ENCODE data around the gene ZNF236. TPM values are rescaled to one million over a fixed set of nuclear protein-coding genes. Genes with fewer than 3 reads are reported as not detected.

The ZNF236 gene
- total RNA-seq, 1 donor from 2014 or later = 32.5 TPM

- H3K4me3 Mint-ChIP-seq (ENCODE audit: low read depth) = no peak overlapping the region
- DNase-seq (ENCODE audit: low spot score, unreplicated experiment) = no peak
Measured at GRCh38 chr18:76788571-76789317, 33.6 kb upstream of the ZNF236 start.

GRCh38 chr18:76791106-76791505, 31.3 kb upstream of the ZNF236 start:
- Mint-ChIP-seq H3K27ac (no peak overlapping the region), H3K4me3 (ENCODE audit: low read depth) (no peak overlapping the region)
- TF ChIP-seq CTCF (IDR thresholded peaks at IDR 0.05; ENCODE audit: unreplicated experiment) = no peak

More at GRCh38 chr18:76788571-76789317, 33.6 kb upstream of the ZNF236 start:
- no peak for TF ChIP-seq CTCF (IDR thresholded peaks at IDR 0.05; ENCODE audit: unreplicated experiment)
- no peaks in the 10 kb centered on the region for H3K27me3 Mint-ChIP-seq
- H3K9me3 Mint-ChIP-seq (ENCODE audit: low read depth) = peaks cover 18% of the 10 kb centered on the region
- H3K4me1 Mint-ChIP-seq (ENCODE audit: low read depth) = no peaks in the 10 kb centered on the region
- H3K36me3 Mint-ChIP-seq (ENCODE audit: insufficient read depth) = peaks cover 3% of the 10 kb centered on the region
- no peak overlapping the region for H3K27ac Mint-ChIP-seq

GRCh38 chr18:76791642-76792041, 30.7 kb upstream of the ZNF236 start:
- H3K27me3 Mint-ChIP-seq = no peaks in the 10 kb centered on the region
- no peak for TF ChIP-seq CTCF (IDR thresholded peaks at IDR 0.05; ENCODE audit: unreplicated experiment)
- no peak for DNase-seq (ENCODE audit: low spot score, unreplicated experiment)
- H3K4me3 Mint-ChIP-seq (ENCODE audit: low read depth) = no peak overlapping the region
- peaks cover 5% of the 10 kb centered on the region for H3K36me3 Mint-ChIP-seq (ENCODE audit: insufficient read depth)
- H3K9me3 Mint-ChIP-seq (ENCODE audit: low read depth) = peaks cover 24% of the 10 kb centered on the region
- no peaks in the 10 kb centered on the region for H3K4me1 Mint-ChIP-seq (ENCODE audit: low read depth)
- H3K27ac Mint-ChIP-seq = no peak overlapping the region

More at GRCh38 chr18:76791106-76791505, 31.3 kb upstream of the ZNF236 start:
- Mint-ChIP-seq H3K27me3 (no peaks in the 10 kb centered on the region), H3K4me1 (ENCODE audit: low read depth) (no peaks in the 10 kb centered on the region), H3K9me3 (ENCODE audit: low read depth) (peaks cover 21% of the 10 kb centered on the region), H3K36me3 (ENCODE audit: insufficient read depth) (peaks cover 3% of the 10 kb centered on the region)
- no peak for DNase-seq (ENCODE audit: low spot score, unreplicated experiment)

GRCh38 chr18:76794326-76794725, 28.0 kb upstream of the ZNF236 start:
- no peaks in the 10 kb centered on the region for H3K27me3 Mint-ChIP-seq
- H3K4me1 Mint-ChIP-seq (ENCODE audit: low read depth) = no peaks in the 10 kb centered on the region
- peaks cover 7% of the 10 kb centered on the region for H3K36me3 Mint-ChIP-seq (ENCODE audit: insufficient read depth)
- no peak for TF ChIP-seq CTCF (IDR thresholded peaks at IDR 0.05; ENCODE audit: unreplicated experiment)
- no peak for DNase-seq (ENCODE audit: low spot score, unreplicated experiment)
- no peak overlapping the region for H3K27ac Mint-ChIP-seq
- H3K4me3 Mint-ChIP-seq (ENCODE audit: low read depth) = no peak overlapping the region
- H3K9me3 Mint-ChIP-seq (ENCODE audit: low read depth) = peaks cover 26% of the 10 kb centered on the region

GRCh38 chr18:76801567-76802505, 20.5 kb upstream of the ZNF236 start:
- H3K36me3 Mint-ChIP-seq (ENCODE audit: insufficient read depth) = peaks cover 2% of the 10 kb centered on the region
- peaks cover 9% of the 10 kb centered on the region for H3K9me3 Mint-ChIP-seq (ENCODE audit: low read depth)
- H3K27me3 Mint-ChIP-seq = peaks cover 3% of the 10 kb centered on the region
- no peaks in the 10 kb centered on the region for H3K4me1 Mint-ChIP-seq (ENCODE audit: low read depth)
- peak; percentile 91 for TF ChIP-seq CTCF (IDR thresholded peaks at IDR 0.05; ENCODE audit: unreplicated experiment)
- H3K4me3 Mint-ChIP-seq (ENCODE audit: low read depth) = peak overlapping the region; percentile 55
- DNase-seq (ENCODE audit: low spot score, unreplicated experiment) = peak; percentile 56
- no peak overlapping the region for H3K27ac Mint-ChIP-seq

Data from progenitor cell of endocrine pancreas (in vitro differentiated cells).